H1 (cell line): ENCODE results near the gene DEGS1.

Source experiments
- ASH2L ChIP-seq: fragments of 200-600, 300-600 bp; sonication (generic); IDR thresholded peaks from one replicate; pipeline ENCODE4 v1.7.1; 2017; ENCODE audit warnings: low read length
- EP300 ChIP-seq, 2 experiments: IDR thresholded peaks; 1 replicate in 1 of 2; 2 replicates in 1 of 2; pipeline ENCODE4 v1.6.1; 2011 to 2012; ENCODE audit warnings: low read depth in 2 of 2, low read length in 2 of 2, mild to moderate bottlenecking in 2 of 2, borderline replicate concordance in 1 of 2, inconsistent platforms in 1 of 2, moderate library complexity in 1 of 2
- EZH2 ChIP-seq: fragments of 200-600 bp; sonication (generic); IDR thresholded peaks from 2 replicates; pipeline ENCODE4 v1.7.1; 2012; ENCODE audit warnings: low read depth, mild to moderate bottlenecking, moderate library complexity, low read length, inconsistent platforms; ENCODE audit not compliant: severe bottlenecking
- FOSL1 ChIP-seq: IDR thresholded peaks from 2 replicates; pipeline ENCODE4 v1.6.1; 2011; ENCODE audit warnings: mild to moderate bottlenecking, low read depth, low read length, moderate library complexity; ENCODE audit not compliant: insufficient read depth
- NRF1 ChIP-seq: IDR thresholded peaks from 2 replicates; pipeline ENCODE4 v1.6.1; 2011; ENCODE audit warnings: mild to moderate bottlenecking, low read depth, low read length, improper control_type of control experiment
- RFX5 ChIP-seq: IDR thresholded peaks from 2 replicates; pipeline ENCODE4 v1.6.1; 2011; ENCODE audit warnings: low read depth, low read length, improper control_type of control experiment, borderline replicate concordance
- TAF1 ChIP-seq: IDR thresholded peaks from 2 replicates; pipeline ENCODE4 v1.6.1; 2011; ENCODE audit warnings: mild to moderate bottlenecking, low read depth, low read length
- YY1 ChIP-seq: IDR thresholded peaks from 2 replicates; pipeline ENCODE4 v1.6.1; 2011; ENCODE audit warnings: low read depth, mild to moderate bottlenecking, low read length
- TF ChIP-seq, protein P1 (sequence below): IDR thresholded peaks from 2 replicates; pipeline ENCODE4 v1.6.1; 2011; ENCODE audit warnings: low read length, improper control_type of control experiment
- TF ChIP-seq, protein P2 (sequence below), 3 experiments: IDR thresholded peaks; 1 replicate in 2 of 3; 2 replicates in 1 of 3; pipeline versions ENCODE4 v1.5.1 to v1.6.1; 2011; ENCODE audit warnings: low read length in 3 of 3, mild to moderate bottlenecking in 3 of 3, inconsistent platforms in 2 of 3, low read depth in 1 of 3, moderate library complexity in 1 of 3; ENCODE audit not compliant: insufficient read depth in 1 of 3; ENCODE audit errors: control extremely low read depth in 1 of 3

DNA sequence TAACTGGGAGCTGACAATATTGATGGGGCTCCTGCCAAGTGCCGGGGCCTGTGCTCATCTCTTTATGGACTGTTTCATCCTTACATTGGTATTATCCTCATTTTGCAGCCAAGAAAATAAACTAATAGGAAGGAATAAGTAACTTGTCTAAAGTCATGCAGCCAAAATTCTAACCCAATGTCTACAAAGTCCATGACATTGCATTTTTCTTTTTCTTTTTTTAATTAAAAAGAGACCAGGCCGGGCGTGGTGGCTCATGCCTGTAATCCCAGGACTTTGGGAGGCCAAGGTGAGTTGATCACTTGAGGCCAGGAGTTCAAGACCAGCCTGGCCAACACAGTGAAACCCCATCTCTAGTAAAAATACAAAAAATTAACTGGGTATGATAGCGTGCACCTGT is 18.8 kb downstream of the DEGS1 start:
- TF ChIP-seq, protein P1, sequence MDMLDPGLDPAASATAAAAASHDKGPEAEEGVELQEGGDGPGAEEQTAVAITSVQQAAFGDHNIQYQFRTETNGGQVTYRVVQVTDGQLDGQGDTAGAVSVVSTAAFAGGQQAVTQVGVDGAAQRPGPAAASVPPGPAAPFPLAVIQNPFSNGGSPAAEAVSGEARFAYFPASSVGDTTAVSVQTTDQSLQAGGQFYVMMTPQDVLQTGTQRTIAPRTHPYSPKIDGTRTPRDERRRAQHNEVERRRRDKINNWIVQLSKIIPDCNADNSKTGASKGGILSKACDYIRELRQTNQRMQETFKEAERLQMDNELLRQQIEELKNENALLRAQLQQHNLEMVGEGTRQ: no peak
- TF ChIP-seq YY1 (no peak), EZH2 (no peak), TAF1 (no peak), EP300 (IDR thresholded peaks at IDR 0.05; ENCODE audit: borderline replicate concordance in 1 of 2, low read depth in 2 of 2, low read length in 2 of 2) (no peak), FOSL1 (no peak), NRF1 (no peak), RFX5 (no peak), ASH2L (no peak)
- TF ChIP-seq, protein P2, sequence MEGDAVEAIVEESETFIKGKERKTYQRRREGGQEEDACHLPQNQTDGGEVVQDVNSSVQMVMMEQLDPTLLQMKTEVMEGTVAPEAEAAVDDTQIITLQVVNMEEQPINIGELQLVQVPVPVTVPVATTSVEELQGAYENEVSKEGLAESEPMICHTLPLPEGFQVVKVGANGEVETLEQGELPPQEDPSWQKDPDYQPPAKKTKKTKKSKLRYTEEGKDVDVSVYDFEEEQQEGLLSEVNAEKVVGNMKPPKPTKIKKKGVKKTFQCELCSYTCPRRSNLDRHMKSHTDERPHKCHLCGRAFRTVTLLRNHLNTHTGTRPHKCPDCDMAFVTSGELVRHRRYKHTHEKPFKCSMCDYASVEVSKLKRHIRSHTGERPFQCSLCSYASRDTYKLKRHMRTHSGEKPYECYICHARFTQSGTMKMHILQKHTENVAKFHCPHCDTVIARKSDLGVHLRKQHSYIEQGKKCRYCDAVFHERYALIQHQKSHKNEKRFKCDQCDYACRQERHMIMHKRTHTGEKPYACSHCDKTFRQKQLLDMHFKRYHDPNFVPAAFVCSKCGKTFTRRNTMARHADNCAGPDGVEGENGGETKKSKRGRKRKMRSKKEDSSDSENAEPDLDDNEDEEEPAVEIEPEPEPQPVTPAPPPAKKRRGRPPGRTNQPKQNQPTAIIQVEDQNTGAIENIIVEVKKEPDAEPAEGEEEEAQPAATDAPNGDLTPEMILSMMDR (IDR thresholded peaks at IDR 0.05; ENCODE audit: control extremely low read depth in 1 of 3, insufficient read depth in 1 of 3, low read depth in 1 of 3, low read length in 3 of 3): no peak
